SK-N-SH (cell line): ENCODE results near the gene NEK10. TPM values are rescaled to one million over a fixed set of nuclear protein-coding genes. Genes with fewer than 3 reads are reported as not detected.

Experiments
- CTCF ChIA-PET: fragments of 300-600, 350-600 bp; formaldehyde crosslinking; extraction: SDS; loops from one replicate; lab custom pipeline; 2021; lab: Yijun Ruan, JAX
- POLR2A ChIA-PET: fragments of 350-600 bp; sonication (Branson Sonifier 250); formaldehyde crosslinking; extraction: SDS; loops from one replicate; lab custom pipeline; 2020; ENCODE audit warnings: antibody characterized with exemption, inconsistent platforms; lab: Yijun Ruan, JAX
- DNase-seq: peaks from one replicate; pipeline ENCODE4 v3.0.0; 2012
- H2AFZ ChIP-seq: fragments of 200-600 bp; sonication (generic); 2 replicates; pipeline ENCODE4 v1.8.1; 2016; ENCODE audit warnings: antibody characterized with exemption, mild to moderate bottlenecking, low read depth
- H3F3A ChIP-seq: fragments of 200-600 bp; sonication (generic); replicated peaks from 2 replicates; pipeline ENCODE3; 2016; ENCODE audit warnings: antibody characterized with exemption, mild to moderate bottlenecking; ENCODE audit not compliant: insufficient read depth
- H3K27ac ChIP-seq, 2 experiments: fragments of 200-500 bp in 1 of 2; fragments of 200-600 bp in 1 of 2; sonication (Bioruptor generic) in 1 of 2; sonication (generic), shearing (Covaris generic) in 1 of 2; 2 replicates each; pipeline versions ENCODE4 v1.5.1 to v1.6.1; 2014 to 2016; ENCODE audit warnings: low read depth in 2 of 2, inconsistent platforms in 1 of 2, low read length in 1 of 2, mild to moderate bottlenecking in 1 of 2, mixed read lengths in 1 of 2
- H3K27me3 ChIP-seq: fragments of 200-600 bp; sonication (generic), shearing (Covaris generic); 2 replicates; pipeline ENCODE4 v1.6.1; 2016; ENCODE audit warnings: mixed run types; ENCODE audit not compliant: insufficient read depth
- H3K36me3 ChIP-seq, 2 experiments: fragments of 200-500 bp in 1 of 2; fragments of 200-600 bp in 1 of 2; sonication (Bioruptor generic) in 1 of 2; sonication (generic) in 1 of 2; replicated peaks in 1 of 2; 2 replicates each; pipeline versions ENCODE3 to v1.5.1; 2014 to 2016; ENCODE audit warnings: low read length in 1 of 2, mild to moderate bottlenecking in 1 of 2; ENCODE audit not compliant: insufficient read depth in 2 of 2, control insufficient read depth in 1 of 2
- H3K4me1 ChIP-seq, 2 experiments: fragments of 200-500 bp in 1 of 2; fragments of 200-600 bp in 1 of 2; sonication (Bioruptor generic) in 1 of 2; sonication (generic), shearing (Covaris generic) in 1 of 2; 2 replicates each; pipeline versions ENCODE4 v1.5.1 to v1.6.1; 2014 to 2016; ENCODE audit warnings: low read depth in 1 of 2, low read length in 1 of 2, mixed run types in 1 of 2; ENCODE audit not compliant: insufficient read depth in 2 of 2, control insufficient read depth in 1 of 2
- H3K4me2 ChIP-seq: fragments of 200-600 bp; sonication (generic), shearing (Covaris generic); 2 replicates; pipeline ENCODE4 v1.6.1; 2017; ENCODE audit warnings: mixed run types
- H3K4me3 ChIP-seq, 2 experiments: fragments of 200-500 bp in 1 of 2; fragments of 200-600 bp in 1 of 2; sonication (Bioruptor generic) in 1 of 2; sonication (generic), shearing (Covaris generic) in 1 of 2; 2 replicates each; pipeline versions ENCODE4 v1.5.1 to v1.8.1; 2014 to 2016; ENCODE audit warnings: low read depth in 2 of 2, inconsistent platforms in 1 of 2, low read length in 1 of 2, mild to moderate bottlenecking in 1 of 2, mixed read lengths in 1 of 2, moderate library complexity in 1 of 2
- H3K79me2 ChIP-seq: fragments of 200-600 bp; sonication (generic); 2 replicates; pipeline ENCODE4 v1.8.1; 2017; ENCODE audit warnings: mild to moderate bottlenecking; ENCODE audit not compliant: insufficient read depth
- H3K9ac ChIP-seq: fragments of 200-600 bp; sonication (generic); 2 replicates; pipeline ENCODE4 v1.6.1; 2017; ENCODE audit warnings: mixed run types
- H3K9me2 ChIP-seq: fragments of 200-600 bp; sonication (generic); 2 replicates; pipeline ENCODE4 v1.6.1; 2017; ENCODE audit warnings: mixed run types
- H3K9me3 ChIP-seq: fragments of 200-600 bp; sonication (generic); 2 replicates; pipeline ENCODE4 v1.6.1; 2017; ENCODE audit warnings: mixed run types, mild to moderate bottlenecking, moderate library complexity
- H4K20me1 ChIP-seq: fragments of 200-600 bp; sonication (generic); 2 replicates; pipeline ENCODE4 v1.6.1; 2017; ENCODE audit warnings: mild to moderate bottlenecking, mixed run types; ENCODE audit not compliant: insufficient read depth
- EP300 ChIP-seq, 2 experiments: IDR thresholded peaks; 2 replicates each; pipeline versions ENCODE4 v1.4.0 to v1.6.1; 2012; ENCODE audit warnings: borderline replicate concordance in 1 of 2, low read depth in 1 of 2, low read length in 1 of 2
- EZH2phosphoT487 ChIP-seq: fragments of 200-600 bp; sonication (generic); IDR thresholded peaks from 2 replicates; pipeline ENCODE4 v1.6.1; 2017; ENCODE audit warnings: low read depth, mixed run types, mild to moderate bottlenecking, antibody characterized with exemption, moderate library complexity, borderline replicate concordance
- FOXJ3 ChIP-seq: sonication (generic); formaldehyde crosslinking; IDR thresholded peaks from 2 replicates; pipeline ENCODE4 v1.5.1; 2020; ENCODE audit warnings: mild to moderate bottlenecking, missing genetic modification reagents
- FOXM1 ChIP-seq: IDR thresholded peaks from 2 replicates; pipeline ENCODE4 v1.4.0; 2012; ENCODE audit warnings: low read depth, mild to moderate bottlenecking
- GATA2 ChIP-seq: sonication (generic); formaldehyde crosslinking; IDR thresholded peaks from 2 replicates; pipeline ENCODE4 v1.5.0; 2020; ENCODE audit warnings: mild to moderate bottlenecking, missing genetic modification reagents
- JUND ChIP-seq: IDR thresholded peaks from 2 replicates; pipeline ENCODE4 v1.4.0; 2012
- MEF2A ChIP-seq: IDR thresholded peaks from 2 replicates; pipeline ENCODE4 v1.4.0; 2012; ENCODE audit warnings: low read depth, borderline replicate concordance
- MXI1 ChIP-seq: IDR thresholded peaks from 2 replicates; pipeline ENCODE4 v1.6.1; 2012; ENCODE audit warnings: mild to moderate bottlenecking, low read depth, low read length, improper control_type of control experiment
- NRF1 ChIP-seq: IDR thresholded peaks from 2 replicates; pipeline ENCODE4 v1.6.1; 2012; ENCODE audit warnings: low read depth, mild to moderate bottlenecking, low read length
- RAD21 ChIP-seq: IDR thresholded peaks from 2 replicates; pipeline ENCODE4 v1.6.1; 2012; ENCODE audit warnings: mild to moderate bottlenecking, low read length
- RFX5 ChIP-seq: IDR thresholded peaks from 2 replicates; pipeline ENCODE4 v1.6.1; 2012; ENCODE audit warnings: mild to moderate bottlenecking, improper control_type of control experiment, low read length
- RXRA ChIP-seq: IDR thresholded peaks from 2 replicates; pipeline ENCODE4 v1.4.0; 2012; ENCODE audit warnings: low read depth, mild to moderate bottlenecking, borderline replicate concordance
- SIN3A ChIP-seq: IDR thresholded peaks from 2 replicates; pipeline ENCODE4 v1.6.1; 2012; ENCODE audit warnings: low read depth, mild to moderate bottlenecking, low read length, moderate library complexity, borderline replicate concordance
- WGBS: methylation state at CpG from one replicate; pipeline ENCODE4 v1.1.6; 2017; ENCODE audit warnings: low lambda C conversion rate; 5-methylcytosine and 5-hydroxymethylcytosine counted together
- polyA plus RNA-seq, 3 experiments: library from polyadenylated mRNA; depleted of rRNA; stranded (reverse); fragments of >200 nt; gene quantifications; 2 replicates each; pipeline ENCODE4 v1.2.3, GENCODE V29; 2012
- TF ChIP-seq, protein P1 (sequence below): IDR thresholded peaks from 2 replicates; pipeline ENCODE4 v1.4.0; 2012; ENCODE audit warnings: low read depth, borderline replicate concordance
- TF ChIP-seq, protein P2 (sequence below): IDR thresholded peaks from 2 replicates; pipeline ENCODE4 v1.6.1; 2012; ENCODE audit warnings: mild to moderate bottlenecking, low read depth, low read length, moderate library complexity
- TF ChIP-seq, protein P3 (sequence below): fragments of 150-350 bp; IDR thresholded peaks from 2 replicates; pipeline ENCODE4 v1.6.1; 2016; ENCODE audit warnings: mild to moderate bottlenecking, low read depth, low read length

NEK10 gene
- polyA plus RNA-seq, 1 of the 3 experiments (the other 2 are of a cell fraction): 1.0 TPM

DNA sequence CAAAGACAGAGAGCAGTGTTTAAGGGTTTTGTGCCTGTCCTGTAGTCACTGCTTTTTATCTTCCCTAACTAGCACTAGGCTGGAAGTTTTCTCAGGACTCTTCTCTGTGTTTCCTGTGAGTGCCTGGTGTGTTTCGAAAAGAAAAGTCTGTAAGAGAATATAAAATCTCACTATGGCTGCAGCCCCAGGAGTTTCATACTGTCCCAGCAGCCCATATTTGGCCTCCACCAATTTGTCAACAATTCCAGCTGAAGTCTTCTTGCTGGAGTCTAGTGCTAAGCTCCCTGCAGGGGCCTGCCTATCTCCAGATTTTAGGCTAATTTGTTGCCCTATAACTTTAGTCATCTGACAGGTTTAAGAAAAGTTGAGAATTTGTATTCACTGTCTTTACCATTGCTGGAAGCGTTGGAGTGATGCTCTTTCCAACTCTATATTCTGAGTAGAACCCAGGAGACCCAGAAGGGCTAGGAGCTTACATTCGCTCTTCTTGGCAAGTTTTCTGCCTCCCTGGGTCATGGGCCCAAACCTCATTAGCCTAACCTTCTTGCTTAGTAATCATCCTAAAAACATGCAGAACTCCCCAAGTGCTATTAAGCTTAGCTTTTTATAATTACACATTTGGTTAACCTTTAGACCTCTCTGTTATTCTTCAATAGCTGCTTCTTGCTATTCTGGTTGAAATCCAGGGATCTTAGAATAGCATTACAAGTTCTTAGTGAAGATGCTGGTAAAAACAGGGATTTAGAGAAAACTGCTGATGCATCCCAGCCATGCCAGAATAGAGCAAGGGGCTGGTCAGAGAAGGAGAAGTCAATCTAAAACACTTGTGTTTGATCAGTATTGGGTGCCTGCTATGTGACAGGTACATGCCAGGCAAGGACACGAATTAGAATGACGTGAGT lies 283.1 kb downstream of the NEK10 start:
- H2AFZ ChIP-seq: no peak overlapping the region
- no peak for TF ChIP-seq JUND
- TF ChIP-seq, protein P1, sequence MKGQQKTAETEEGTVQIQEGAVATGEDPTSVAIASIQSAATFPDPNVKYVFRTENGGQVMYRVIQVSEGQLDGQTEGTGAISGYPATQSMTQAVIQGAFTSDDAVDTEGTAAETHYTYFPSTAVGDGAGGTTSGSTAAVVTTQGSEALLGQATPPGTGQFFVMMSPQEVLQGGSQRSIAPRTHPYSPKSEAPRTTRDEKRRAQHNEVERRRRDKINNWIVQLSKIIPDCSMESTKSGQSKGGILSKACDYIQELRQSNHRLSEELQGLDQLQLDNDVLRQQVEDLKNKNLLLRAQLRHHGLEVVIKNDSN: no peak
- TF ChIP-seq RAD21: no peak
- no peak for TF ChIP-seq FOXJ3
- TF ChIP-seq GATA2: no peak
- no peak for TF ChIP-seq NRF1
- TF ChIP-seq SIN3A: no peak
- TF ChIP-seq, protein P2, sequence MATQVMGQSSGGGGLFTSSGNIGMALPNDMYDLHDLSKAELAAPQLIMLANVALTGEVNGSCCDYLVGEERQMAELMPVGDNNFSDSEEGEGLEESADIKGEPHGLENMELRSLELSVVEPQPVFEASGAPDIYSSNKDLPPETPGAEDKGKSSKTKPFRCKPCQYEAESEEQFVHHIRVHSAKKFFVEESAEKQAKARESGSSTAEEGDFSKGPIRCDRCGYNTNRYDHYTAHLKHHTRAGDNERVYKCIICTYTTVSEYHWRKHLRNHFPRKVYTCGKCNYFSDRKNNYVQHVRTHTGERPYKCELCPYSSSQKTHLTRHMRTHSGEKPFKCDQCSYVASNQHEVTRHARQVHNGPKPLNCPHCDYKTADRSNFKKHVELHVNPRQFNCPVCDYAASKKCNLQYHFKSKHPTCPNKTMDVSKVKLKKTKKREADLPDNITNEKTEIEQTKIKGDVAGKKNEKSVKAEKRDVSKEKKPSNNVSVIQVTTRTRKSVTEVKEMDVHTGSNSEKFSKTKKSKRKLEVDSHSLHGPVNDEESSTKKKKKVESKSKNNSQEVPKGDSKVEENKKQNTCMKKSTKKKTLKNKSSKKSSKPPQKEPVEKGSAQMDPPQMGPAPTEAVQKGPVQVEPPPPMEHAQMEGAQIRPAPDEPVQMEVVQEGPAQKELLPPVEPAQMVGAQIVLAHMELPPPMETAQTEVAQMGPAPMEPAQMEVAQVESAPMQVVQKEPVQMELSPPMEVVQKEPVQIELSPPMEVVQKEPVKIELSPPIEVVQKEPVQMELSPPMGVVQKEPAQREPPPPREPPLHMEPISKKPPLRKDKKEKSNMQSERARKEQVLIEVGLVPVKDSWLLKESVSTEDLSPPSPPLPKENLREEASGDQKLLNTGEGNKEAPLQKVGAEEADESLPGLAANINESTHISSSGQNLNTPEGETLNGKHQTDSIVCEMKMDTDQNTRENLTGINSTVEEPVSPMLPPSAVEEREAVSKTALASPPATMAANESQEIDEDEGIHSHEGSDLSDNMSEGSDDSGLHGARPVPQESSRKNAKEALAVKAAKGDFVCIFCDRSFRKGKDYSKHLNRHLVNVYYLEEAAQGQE: no peak
- TF ChIP-seq RFX5: no peak
- TF ChIP-seq FOXM1: no peak
- TF ChIP-seq EZH2phosphoT487: no peak
- TF ChIP-seq MXI1: no peak
- no peak for TF ChIP-seq MEF2A
- no peak for TF ChIP-seq RXRA
- no peak for TF ChIP-seq EP300 (IDR thresholded peaks at IDR 0.05; ENCODE audit: borderline replicate concordance in 1 of 2, low read depth in 1 of 2, low read length in 1 of 2)
- TF ChIP-seq, protein P3, sequence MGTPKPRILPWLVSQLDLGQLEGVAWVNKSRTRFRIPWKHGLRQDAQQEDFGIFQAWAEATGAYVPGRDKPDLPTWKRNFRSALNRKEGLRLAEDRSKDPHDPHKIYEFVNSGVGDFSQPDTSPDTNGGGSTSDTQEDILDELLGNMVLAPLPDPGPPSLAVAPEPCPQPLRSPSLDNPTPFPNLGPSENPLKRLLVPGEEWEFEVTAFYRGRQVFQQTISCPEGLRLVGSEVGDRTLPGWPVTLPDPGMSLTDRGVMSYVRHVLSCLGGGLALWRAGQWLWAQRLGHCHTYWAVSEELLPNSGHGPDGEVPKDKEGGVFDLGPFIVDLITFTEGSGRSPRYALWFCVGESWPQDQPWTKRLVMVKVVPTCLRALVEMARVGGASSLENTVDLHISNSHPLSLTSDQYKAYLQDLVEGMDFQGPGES: no peak
- no peaks in the 10 kb centered on the region for H4K20me1 ChIP-seq
- H3K79me2 ChIP-seq: no peaks in the 10 kb centered on the region
- H3K4me3 ChIP-seq: no peak overlapping the region
- H3K4me1 ChIP-seq: no peaks in the 10 kb centered on the region
- ChIA-PET POLR2A (no interaction called here), CTCF (no interaction called here)
- H3K9ac ChIP-seq: no peak overlapping the region
- H3K9me2 ChIP-seq: no peaks in the 10 kb centered on the region; the same call in 1 of the 2 replicates
- H3F3A ChIP-seq: no peaks in the 10 kb centered on the region
- H3K27me3 ChIP-seq: no peaks in the 10 kb centered on the region
- no peak for DNase-seq
- no peaks in the 10 kb centered on the region for H3K36me3 ChIP-seq
- no peak overlapping the region for H3K4me2 ChIP-seq
- WGBS: 15% methylated on average over 5 of the region's 5 CpGs
- H3K27ac ChIP-seq: no peak overlapping the region
- H3K9me3 ChIP-seq: no peaks in the 10 kb centered on the region
